HepG2 (cell line): ENCODE results near the gene ZSCAN2. TPM values are rescaled to one million over a fixed set of nuclear protein-coding genes. Genes with fewer than 3 reads are reported as not detected.

Experiments used
- ATAD3A ChIP-seq: sonication (generic); formaldehyde crosslinking; IDR thresholded peaks from 2 replicates; pipeline ENCODE4 v1.4.0; 2020; ENCODE audit warnings: missing genetic modification reagents
- ETV6 ChIP-seq: sonication (generic); formaldehyde crosslinking; conservative IDR thresholded peaks from 2 replicates; pipeline ENCODE4 v1.4.0; 2020; ENCODE audit warnings: missing genetic modification reagents
- GABPA ChIP-seq, 2 experiments: IDR thresholded peaks; 2 replicates each; pipeline ENCODE4 v1.6.1; 2011 to 2016; ENCODE audit warnings: low read depth in 2 of 2, low read length in 1 of 2, missing biosample characterization in 1 of 2, missing genetic modification characterization in 1 of 2
- GTF3A ChIP-seq: sonication (generic); formaldehyde crosslinking; conservative IDR thresholded peaks from 2 replicates; pipeline ENCODE4 v1.4.0; 2020; ENCODE audit warnings: mild to moderate bottlenecking, missing genetic modification reagents
- KAT7 ChIP-seq: IDR thresholded peaks from 2 replicates; pipeline ENCODE4 v1.6.1; 2018; ENCODE audit warnings: borderline replicate concordance, missing compliant biosample characterization
- KDM5A ChIP-seq: fragments of 200-600 bp; sonication (generic); IDR thresholded peaks from 2 replicates; pipeline ENCODE4 v1.7.0; 2018; ENCODE audit warnings: antibody characterized with exemption, mild to moderate bottlenecking, low read length, borderline replicate concordance
- MTA3 ChIP-seq: sonication (generic); formaldehyde crosslinking; IDR thresholded peaks from 2 replicates; pipeline ENCODE4 v1.4.0; 2020; ENCODE audit warnings: missing genetic modification reagents
- SAFB2 ChIP-seq: sonication (generic); formaldehyde crosslinking; IDR thresholded peaks from 2 replicates; pipeline ENCODE4 v1.5.1; 2020; ENCODE audit warnings: missing genetic modification reagents, low read depth, mild to moderate bottlenecking, borderline replicate concordance
- SOX6 ChIP-seq, 2 experiments: fragments of 450-650 bp in 1 of 2; sonication (generic) in 1 of 2; formaldehyde crosslinking in 1 of 2; IDR thresholded peaks; 2 replicates each; pipeline versions ENCODE4 v1.4.0 to v1.6.1; 2017 to 2020; ENCODE audit warnings: antibody characterized with exemption in 1 of 2, mild to moderate bottlenecking in 1 of 2, missing genetic modification reagents in 1 of 2
- TARDBP ChIP-seq: sonication (generic); formaldehyde crosslinking; IDR thresholded peaks from 2 replicates; pipeline ENCODE4 v1.8.0; 2022; ENCODE audit warnings: mild to moderate bottlenecking, missing genetic modification reagents
- TCF12 ChIP-seq, 2 experiments: fragments of 450-650 bp in 1 of 2; sonication (generic) in 1 of 2; formaldehyde crosslinking in 1 of 2; IDR thresholded peaks; 2 replicates each; pipeline versions ENCODE4 v1.6.1 to v1.8.0; 2017 to 2022; ENCODE audit warnings: antibody characterized with exemption in 1 of 2, mild to moderate bottlenecking in 1 of 2, missing genetic modification reagents in 1 of 2, moderate library complexity in 1 of 2
- YY1 ChIP-seq: IDR thresholded peaks from 2 replicates; pipeline ENCODE4 v1.6.1; 2011; ENCODE audit warnings: low read length, low read depth, moderate library complexity, mild to moderate bottlenecking; ENCODE audit not compliant: insufficient read depth, insufficient replicate concordance
- ZFAT ChIP-seq: sonication (generic); formaldehyde crosslinking; conservative IDR thresholded peaks from 2 replicates; pipeline ENCODE4 v1.8.1; 2023; ENCODE audit warnings: missing genetic modification reagents, inconsistent platforms
- ZMYM3 ChIP-seq: sonication (generic); formaldehyde crosslinking; IDR thresholded peaks from 2 replicates; pipeline ENCODE4 v1.5.1; 2020; ENCODE audit warnings: mild to moderate bottlenecking, missing genetic modification reagents
- ZNF547 ChIP-seq: sonication (generic); formaldehyde crosslinking; IDR thresholded peaks from 2 replicates; pipeline ENCODE4 v1.5.1; 2020; ENCODE audit warnings: mild to moderate bottlenecking, missing genetic modification reagents
- ZNF775 ChIP-seq: sonication (generic); formaldehyde crosslinking; IDR thresholded peaks from 2 replicates; pipeline ENCODE4 v1.4.0; 2020; ENCODE audit warnings: missing genetic modification reagents, mild to moderate bottlenecking, moderate library complexity, borderline replicate concordance
- polyA plus RNA-seq, 8 experiments: library from polyadenylated mRNA; depleted of rRNA in 3 of 8; stranded (reverse) in 7 of 8; unstranded in 1 of 8; fragments of >200 nt; fragmentation: Illumina TruSeq in 4 of 8; extraction: Trizol in 4 of 8; gene quantifications; 2 replicates each; pipeline versions ENCODE4 v1.2.1 to v1.2.3, GENCODE V29; 2011 to 2016; ENCODE audit warnings: low read depth in 4 of 8, missing spikeins in 1 of 8, mixed read lengths in 1 of 8; ENCODE audit not compliant: insufficient read depth in 1 of 8
- total RNA-seq, 5 experiments: library from RNA; depleted of rRNA; stranded (reverse); fragments of >200 nt; fragmentation: Illumina TruSeq; extraction: Trizol; gene quantifications; 2 replicates each; pipeline ENCODE4 v1.2.3, GENCODE V29; 2016; ENCODE audit warnings: low read depth in 1 of 5
- TF ChIP-seq, protein P1 (sequence below): sonication (generic); formaldehyde crosslinking; IDR thresholded peaks from 2 replicates; pipeline ENCODE4 v1.9.0; 2022; ENCODE audit warnings: low read depth, missing genetic modification reagents
- TF ChIP-seq, protein P2 (sequence below): sonication (generic); formaldehyde crosslinking; IDR thresholded peaks from 2 replicates; pipeline ENCODE4 v1.4.0; 2020; ENCODE audit warnings: missing genetic modification reagents
- TF ChIP-seq, protein P3 (sequence below): sonication (generic); formaldehyde crosslinking; IDR thresholded peaks from 2 replicates; pipeline ENCODE4 v1.5.0; 2020; ENCODE audit warnings: mild to moderate bottlenecking, missing genetic modification reagents
- TF ChIP-seq, protein P4 (sequence below): sonication (generic); formaldehyde crosslinking; IDR thresholded peaks from 2 replicates; pipeline ENCODE4 v1.4.0; 2020; ENCODE audit warnings: missing genetic modification reagents, low read depth, mild to moderate bottlenecking, borderline replicate concordance

The ZSCAN2 gene
- total and polyA plus RNA-seq, 2 of the 13 experiments (the other 11 are each of a cell fraction or from before 2014, with no cell fraction given) = 11.4 to 21.5 TPM

DNA sequence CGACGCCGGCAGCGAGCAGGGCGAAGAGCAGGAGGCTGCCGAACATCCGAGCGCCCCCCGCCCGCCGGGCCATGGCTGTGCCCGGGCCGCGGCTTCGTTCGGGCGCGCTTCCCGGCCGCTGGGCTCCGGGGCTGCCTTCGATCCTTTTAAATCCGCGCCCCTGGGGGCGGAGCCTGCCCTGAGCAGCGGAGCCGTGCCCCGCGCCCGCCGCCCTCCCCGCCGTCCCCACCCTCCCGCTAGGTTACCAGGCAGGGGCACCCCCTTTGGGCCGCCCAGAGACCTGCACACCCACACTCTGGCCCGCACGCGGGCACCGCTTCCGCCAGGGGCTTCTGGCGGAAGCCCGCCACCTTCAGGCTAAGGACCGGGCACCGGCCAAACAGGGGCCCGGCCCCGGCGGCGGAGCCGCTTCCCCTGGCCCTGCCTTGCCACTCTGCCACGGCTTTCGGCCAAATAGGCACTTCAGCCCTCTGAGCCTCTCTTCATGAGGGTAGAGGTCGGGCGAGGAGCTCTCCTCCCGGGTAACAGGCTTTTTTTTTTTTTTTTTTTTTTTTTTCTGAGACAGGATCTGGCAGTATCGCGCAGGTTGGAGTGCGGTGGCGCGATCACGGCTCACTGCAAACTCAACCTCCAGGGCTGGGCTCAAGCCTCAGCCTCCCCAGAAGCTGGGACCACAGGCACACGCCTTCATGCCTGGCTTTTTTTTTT is 57.4 kb downstream of the ZSCAN2 start, which contains the start of gene NMB (continued):
- TF ChIP-seq GTF3A (CRISPR knock-in tag) (no peak), KDM5A (peak; percentile 41; the same call in 1 of the 2 replicates), KAT7 (CRISPR knock-in tag) (peak; percentile 53; the same call in 1 of the 2 replicates), ZNF775 (CRISPR knock-in tag) (no peak), TARDBP (CRISPR knock-in tag) (no peak), SOX6 (IDR thresholded peaks at IDR 0.05) (no peak), SOX6 (CRISPR knock-in tag; IDR thresholded peaks at IDR 0.05) (peak; percentile 38; the same call in 1 of the 2 replicates), ZMYM3 (no peak; the same call in 1 of the 2 replicates), GABPA (IDR thresholded peaks at IDR 0.05; ENCODE audit: low read depth, low read length) (no peak; the same call in 1 of the 2 replicates), GABPA (CRISPR knock-in tag; IDR thresholded peaks at IDR 0.05; ENCODE audit: low read depth) (peak; percentile 64; the same call in 1 of the 2 replicates), ZFAT (no peak), TCF12 (IDR thresholded peaks at IDR 0.05) (no peak), TCF12 (CRISPR knock-in tag; IDR thresholded peaks at IDR 0.05) (no peak), ZNF547 (peak; percentile 41; the same call in 1 of the 2 replicates), ETV6 (CRISPR knock-in tag) (no peak), YY1 (peak; percentile 39), ATAD3A (no peak), SAFB2 (CRISPR knock-in tag) (peak; percentile 75; the same call in 1 of the 2 replicates), MTA3 (no peak)
- TF ChIP-seq, protein P1, sequence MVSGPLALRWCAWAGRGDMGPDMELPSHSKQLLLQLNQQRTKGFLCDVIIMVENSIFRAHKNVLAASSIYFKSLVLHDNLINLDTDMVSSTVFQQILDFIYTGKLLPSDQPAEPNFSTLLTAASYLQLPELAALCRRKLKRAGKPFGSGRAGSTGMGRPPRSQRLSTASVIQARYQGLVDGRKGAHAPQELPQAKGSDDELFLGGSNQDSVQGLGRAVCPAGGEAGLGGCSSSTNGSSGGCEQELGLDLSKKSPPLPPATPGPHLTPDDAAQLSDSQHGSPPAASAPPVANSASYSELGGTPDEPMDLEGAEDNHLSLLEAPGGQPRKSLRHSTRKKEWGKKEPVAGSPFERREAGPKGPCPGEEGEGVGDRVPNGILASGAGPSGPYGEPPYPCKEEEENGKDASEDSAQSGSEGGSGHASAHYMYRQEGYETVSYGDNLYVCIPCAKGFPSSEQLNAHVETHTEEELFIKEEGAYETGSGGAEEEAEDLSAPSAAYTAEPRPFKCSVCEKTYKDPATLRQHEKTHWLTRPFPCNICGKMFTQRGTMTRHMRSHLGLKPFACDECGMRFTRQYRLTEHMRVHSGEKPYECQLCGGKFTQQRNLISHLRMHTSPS (CRISPR knock-in tag) = peak; percentile 53; the same call in 1 of the 2 replicates
- TF ChIP-seq, protein P2, sequence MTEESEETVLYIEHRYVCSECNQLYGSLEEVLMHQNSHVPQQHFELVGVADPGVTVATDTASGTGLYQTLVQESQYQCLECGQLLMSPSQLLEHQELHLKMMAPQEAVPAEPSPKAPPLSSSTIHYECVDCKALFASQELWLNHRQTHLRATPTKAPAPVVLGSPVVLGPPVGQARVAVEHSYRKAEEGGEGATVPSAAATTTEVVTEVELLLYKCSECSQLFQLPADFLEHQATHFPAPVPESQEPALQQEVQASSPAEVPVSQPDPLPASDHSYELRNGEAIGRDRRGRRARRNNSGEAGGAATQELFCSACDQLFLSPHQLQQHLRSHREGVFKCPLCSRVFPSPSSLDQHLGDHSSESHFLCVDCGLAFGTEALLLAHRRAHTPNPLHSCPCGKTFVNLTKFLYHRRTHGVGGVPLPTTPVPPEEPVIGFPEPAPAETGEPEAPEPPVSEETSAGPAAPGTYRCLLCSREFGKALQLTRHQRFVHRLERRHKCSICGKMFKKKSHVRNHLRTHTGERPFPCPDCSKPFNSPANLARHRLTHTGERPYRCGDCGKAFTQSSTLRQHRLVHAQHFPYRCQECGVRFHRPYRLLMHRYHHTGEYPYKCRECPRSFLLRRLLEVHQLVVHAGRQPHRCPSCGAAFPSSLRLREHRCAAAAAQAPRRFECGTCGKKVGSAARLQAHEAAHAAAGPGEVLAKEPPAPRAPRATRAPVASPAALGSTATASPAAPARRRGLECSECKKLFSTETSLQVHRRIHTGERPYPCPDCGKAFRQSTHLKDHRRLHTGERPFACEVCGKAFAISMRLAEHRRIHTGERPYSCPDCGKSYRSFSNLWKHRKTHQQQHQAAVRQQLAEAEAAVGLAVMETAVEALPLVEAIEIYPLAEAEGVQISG (CRISPR knock-in tag) = peak; percentile 57
- TF ChIP-seq, protein P3, sequence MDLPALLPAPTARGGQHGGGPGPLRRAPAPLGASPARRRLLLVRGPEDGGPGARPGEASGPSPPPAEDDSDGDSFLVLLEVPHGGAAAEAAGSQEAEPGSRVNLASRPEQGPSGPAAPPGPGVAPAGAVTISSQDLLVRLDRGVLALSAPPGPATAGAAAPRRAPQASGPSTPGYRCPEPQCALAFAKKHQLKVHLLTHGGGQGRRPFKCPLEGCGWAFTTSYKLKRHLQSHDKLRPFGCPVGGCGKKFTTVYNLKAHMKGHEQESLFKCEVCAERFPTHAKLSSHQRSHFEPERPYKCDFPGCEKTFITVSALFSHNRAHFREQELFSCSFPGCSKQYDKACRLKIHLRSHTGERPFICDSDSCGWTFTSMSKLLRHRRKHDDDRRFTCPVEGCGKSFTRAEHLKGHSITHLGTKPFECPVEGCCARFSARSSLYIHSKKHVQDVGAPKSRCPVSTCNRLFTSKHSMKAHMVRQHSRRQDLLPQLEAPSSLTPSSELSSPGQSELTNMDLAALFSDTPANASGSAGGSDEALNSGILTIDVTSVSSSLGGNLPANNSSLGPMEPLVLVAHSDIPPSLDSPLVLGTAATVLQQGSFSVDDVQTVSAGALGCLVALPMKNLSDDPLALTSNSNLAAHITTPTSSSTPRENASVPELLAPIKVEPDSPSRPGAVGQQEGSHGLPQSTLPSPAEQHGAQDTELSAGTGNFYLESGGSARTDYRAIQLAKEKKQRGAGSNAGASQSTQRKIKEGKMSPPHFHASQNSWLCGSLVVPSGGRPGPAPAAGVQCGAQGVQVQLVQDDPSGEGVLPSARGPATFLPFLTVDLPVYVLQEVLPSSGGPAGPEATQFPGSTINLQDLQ (CRISPR knock-in tag) = 0 out of 2 replicates have a peak, but pooled peaks have one; percentile 18
- TF ChIP-seq, protein P4, sequence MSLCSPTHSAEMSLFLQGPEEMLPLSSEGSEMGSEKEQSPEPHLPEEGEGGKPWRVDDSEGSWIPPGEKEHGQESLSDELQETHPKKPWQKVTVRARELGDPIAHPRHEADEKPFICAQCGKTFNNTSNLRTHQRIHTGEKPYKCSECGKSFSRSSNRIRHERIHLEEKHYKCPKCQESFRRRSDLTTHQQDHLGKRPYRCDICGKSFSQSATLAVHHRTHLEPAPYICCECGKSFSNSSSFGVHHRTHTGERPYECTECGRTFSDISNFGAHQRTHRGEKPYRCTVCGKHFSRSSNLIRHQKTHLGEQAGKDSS (CRISPR knock-in tag) = no peak
